Smooth muscle cell (in vitro differentiated cells): ENCODE results near the gene FRMD1. TPM values are rescaled to one million over a fixed set of nuclear protein-coding genes. Genes with fewer than 3 reads are reported as not detected.

Experiments
- DNase-seq: peaks from one replicate; lab custom pipeline; 2025; ENCODE audit not compliant: unreplicated experiment; lab: John Stamatoyannopoulos, UW
- H2AFZ ChIP-seq: fragments of 200-600 bp; sonication (generic); 2 replicates; pipeline ENCODE4 v1.6.0; 2016; ENCODE audit warnings: antibody characterized with exemption, low read depth, mild to moderate bottlenecking
- H3F3A ChIP-seq: fragments of 200-600 bp; sonication (generic); 2 replicates; pipeline ENCODE4 v1.6.0; 2017; ENCODE audit warnings: antibody characterized with exemption, low read depth
- H3K27ac ChIP-seq: fragments of 200-600 bp; sonication (generic); 2 replicates; pipeline ENCODE4 v1.5.1; 2016; ENCODE audit warnings: low read depth, mild to moderate bottlenecking
- H3K27me3 ChIP-seq: fragments of 200-600 bp; sonication (generic); 2 replicates; pipeline ENCODE4 v1.6.1; 2016; ENCODE audit warnings: low read depth, mild to moderate bottlenecking
- H3K36me3 ChIP-seq: fragments of 200-600 bp; sonication (generic); 2 replicates; pipeline ENCODE4 v1.5.1; 2016; ENCODE audit warnings: low read depth
- H3K4me1 ChIP-seq: fragments of 200-600 bp; sonication (generic); 2 replicates; pipeline ENCODE4 v1.5.1; 2016; ENCODE audit warnings: low read depth
- H3K4me2 ChIP-seq: fragments of 200-600 bp; sonication (generic); 2 replicates; pipeline ENCODE4 v1.6.0; 2016; ENCODE audit warnings: mild to moderate bottlenecking
- H3K4me3 ChIP-seq: fragments of 200-600 bp; sonication (generic); 2 replicates; pipeline ENCODE4 v1.5.1; 2016; ENCODE audit warnings: mild to moderate bottlenecking
- H3K79me2 ChIP-seq: fragments of 200-600 bp; sonication (generic); 2 replicates; pipeline ENCODE4 v1.6.0; 2016; ENCODE audit warnings: low read depth, mild to moderate bottlenecking
- H3K9ac ChIP-seq: fragments of 200-600 bp; sonication (generic); 2 replicates; pipeline ENCODE4 v1.6.0; 2016; ENCODE audit warnings: low read depth
- H3K9me3 ChIP-seq: fragments of 200-600 bp; sonication (generic); replicated peaks from 2 replicates; pipeline ENCODE4 v1.5.1; 2016; ENCODE audit warnings: low read depth
- H4K20me1 ChIP-seq: fragments of 200-600 bp; sonication (generic); 2 replicates; pipeline ENCODE4 v1.6.0; 2016; ENCODE audit warnings: low read depth
- CTCF ChIP-seq: fragments of 200-600 bp; sonication (generic); IDR thresholded peaks from 2 replicates; pipeline ENCODE4 v1.5.1; 2017; ENCODE audit warnings: borderline replicate concordance, mild to moderate bottlenecking, antibody characterized with exemption; ENCODE audit not compliant: insufficient read depth, poor library complexity, severe bottlenecking
- WGBS: methylation state at CpG from one replicate; pipeline ENCODE4 v1.1.7; 2016; ENCODE audit warnings: low lambda C conversion rate; 5-methylcytosine and 5-hydroxymethylcytosine counted together
- polyA plus RNA-seq: library from polyadenylated mRNA; unstranded; fragments of >200 nt; fragmentation: Nextera tagmentation; extraction: Ambion mirVana; gene quantifications from 2 replicates; pipeline ENCODE4 v1.2.1, GENCODE V29; 2016
- total RNA-seq: library from RNA; depleted of rRNA; stranded (reverse); fragments of >200 nt; gene quantifications from 2 replicates; pipeline ENCODE4 v1.2.3, GENCODE V29; 2014

FRMD1 gene
- total and polyA plus RNA-seq, 2 experiments from 2014 or later, result not detected

GRCh38 chr6:168100011-168100802 lies 21.2 kb upstream of the FRMD1 start:
- no peaks in the 10 kb centered on the region for H3K4me1 ChIP-seq
- H4K20me1 ChIP-seq, result no peaks in the 10 kb centered on the region
- WGBS, result 97% methylated on average over 20 of the region's 26 CpGs
- H3K79me2 ChIP-seq, result no peaks in the 10 kb centered on the region
- no peaks in the 10 kb centered on the region for H3K27me3 ChIP-seq
- H3K9ac ChIP-seq, result no peak overlapping the region
- no peaks in the 10 kb centered on the region for H3F3A ChIP-seq
- H3K36me3 ChIP-seq, result no peaks in the 10 kb centered on the region
- no peaks in the 10 kb centered on the region for H3K9me3 ChIP-seq
- TF ChIP-seq CTCF, result no peak
- no peak overlapping the region for H3K27ac ChIP-seq
- no peak overlapping the region for H3K4me3 ChIP-seq
- no peak overlapping the region for H2AFZ ChIP-seq
- no peak overlapping the region for H3K4me2 ChIP-seq
- no peak for DNase-seq

GRCh38 chr6:168099201-168100010 lies 20.4 kb upstream of the FRMD1 start:
- Histone ChIP-seq H4K20me1 (no peaks in the 10 kb centered on the region), H3K36me3 (no peaks in the 10 kb centered on the region), H3K4me2 (no peak overlapping the region), H3K9me3 (no peaks in the 10 kb centered on the region), H3K79me2 (no peaks in the 10 kb centered on the region), H2AFZ (peak overlapping the region; percentile 23), H3K27ac (no peak overlapping the region), H3K4me3 (no peak overlapping the region), H3K4me1 (no peaks in the 10 kb centered on the region), H3K9ac (no peak overlapping the region), H3K27me3 (no peaks in the 10 kb centered on the region), H3F3A (no peaks in the 10 kb centered on the region)
- DNase-seq, result no peak
- 59% methylated on average over 23 of the region's 23 CpGs for WGBS
- no peak for TF ChIP-seq CTCF

- TF ChIP-seq CTCF, result no peak
- 95% methylated on average over 13 of the region's 13 CpGs for WGBS
- H3K4me2 ChIP-seq, result no peak overlapping the region
- H3K27me3 ChIP-seq, result no peaks in the 10 kb centered on the region
- no peaks in the 10 kb centered on the region for H3F3A ChIP-seq
- DNase-seq, result no peak
- H3K4me1 ChIP-seq, result no peaks in the 10 kb centered on the region
- no peak overlapping the region for H3K27ac ChIP-seq
- H3K4me3 ChIP-seq, result no peak overlapping the region
- no peaks in the 10 kb centered on the region for H3K36me3 ChIP-seq
- H3K79me2 ChIP-seq, result no peaks in the 10 kb centered on the region
- H3K9me3 ChIP-seq, result no peaks in the 10 kb centered on the region
- no peak overlapping the region for H2AFZ ChIP-seq
- no peaks in the 10 kb centered on the region for H4K20me1 ChIP-seq
- H3K9ac ChIP-seq, result no peak overlapping the region
These were observed 19.4 kb upstream of the FRMD1 start for GRCh38 chr6:168098431-168098861.
